ENCODE measurements around the gene ADAMTS17. TPM values are rescaled to one million over a fixed set of nuclear protein-coding genes. Genes with fewer than 3 reads are reported as not detected.
A peak's percentile ranks its signal among the peaks of the same experiment; 100 is the strongest.

The ADAMTS17 gene
- polyA plus RNA-seq, 12 donors, result 1.6 to 17.4 (median 5.6) TPM; not detected in 1

DNA sequence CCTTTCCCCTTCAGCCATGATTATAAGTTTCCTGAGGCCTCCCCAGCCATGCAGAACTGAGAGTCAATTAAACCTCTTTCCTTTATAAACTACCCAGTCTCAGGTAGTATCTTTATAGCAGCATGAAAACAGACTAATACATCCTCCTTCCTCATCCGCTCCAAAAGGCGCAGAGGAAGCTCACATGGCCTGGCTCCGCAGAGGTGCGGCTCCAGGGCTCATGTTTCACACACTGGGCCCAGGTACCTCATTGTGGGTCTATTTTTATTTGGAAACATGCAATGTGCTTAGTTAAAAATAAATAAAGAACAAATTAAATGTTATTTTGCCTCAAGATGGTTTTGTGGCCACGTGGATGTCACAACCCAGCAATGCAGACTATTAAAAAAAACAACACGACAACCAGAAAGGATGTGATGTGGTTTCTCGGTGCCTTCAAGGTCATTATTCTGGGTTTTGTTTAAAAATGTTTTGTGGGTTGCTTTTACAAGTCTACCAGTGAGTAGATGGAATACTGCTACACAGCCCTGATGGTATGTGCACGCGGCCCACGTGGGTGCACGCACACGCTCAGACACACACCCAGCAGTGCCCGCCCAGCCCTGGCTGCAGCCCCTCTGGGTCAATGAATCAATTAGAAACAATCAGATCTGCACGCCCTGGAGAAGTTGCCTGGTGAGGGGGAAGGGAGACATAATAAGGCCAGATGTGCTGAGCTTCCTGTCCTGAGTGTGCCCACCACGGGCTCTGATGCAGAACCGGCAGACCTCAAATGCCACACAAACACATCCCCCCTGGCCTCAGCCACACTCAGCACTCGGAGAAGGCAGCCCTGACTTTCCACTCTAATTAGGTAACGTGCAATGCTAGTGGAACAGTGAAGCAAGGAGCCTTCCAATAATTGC is 140.1 kb downstream of the ADAMTS17 start:
- no peak for DNase-seq

DNA sequence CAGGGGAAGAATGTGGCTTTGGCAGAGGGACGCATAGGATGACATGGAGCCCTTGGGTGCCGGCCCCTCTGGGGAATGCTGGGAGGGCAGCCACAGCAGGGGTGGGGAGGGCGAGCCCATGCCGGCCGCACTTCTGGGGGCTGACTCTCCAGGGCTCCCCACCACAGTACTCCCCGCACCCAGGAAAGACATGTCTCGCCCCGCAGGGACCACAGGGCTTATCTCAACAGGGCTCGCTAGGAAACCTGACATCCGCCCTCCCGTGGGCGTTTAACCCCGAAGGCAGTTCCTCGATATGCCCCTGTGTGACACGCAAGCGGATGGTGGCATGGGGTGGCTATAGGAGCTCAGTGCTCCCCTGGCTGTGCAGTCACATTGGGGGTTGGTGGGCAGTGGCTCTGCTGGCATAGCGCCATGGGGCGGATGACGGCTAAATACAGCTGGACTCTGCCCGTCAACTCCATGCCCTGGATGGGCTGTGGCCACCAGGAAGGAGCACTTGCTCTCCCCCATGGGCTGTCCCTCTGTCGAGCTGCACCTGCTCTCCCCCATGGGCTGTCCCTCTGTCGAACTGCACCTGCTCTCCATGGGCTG is 141.4 kb downstream of the ADAMTS17 start:
- no peak for DNase-seq

DNA sequence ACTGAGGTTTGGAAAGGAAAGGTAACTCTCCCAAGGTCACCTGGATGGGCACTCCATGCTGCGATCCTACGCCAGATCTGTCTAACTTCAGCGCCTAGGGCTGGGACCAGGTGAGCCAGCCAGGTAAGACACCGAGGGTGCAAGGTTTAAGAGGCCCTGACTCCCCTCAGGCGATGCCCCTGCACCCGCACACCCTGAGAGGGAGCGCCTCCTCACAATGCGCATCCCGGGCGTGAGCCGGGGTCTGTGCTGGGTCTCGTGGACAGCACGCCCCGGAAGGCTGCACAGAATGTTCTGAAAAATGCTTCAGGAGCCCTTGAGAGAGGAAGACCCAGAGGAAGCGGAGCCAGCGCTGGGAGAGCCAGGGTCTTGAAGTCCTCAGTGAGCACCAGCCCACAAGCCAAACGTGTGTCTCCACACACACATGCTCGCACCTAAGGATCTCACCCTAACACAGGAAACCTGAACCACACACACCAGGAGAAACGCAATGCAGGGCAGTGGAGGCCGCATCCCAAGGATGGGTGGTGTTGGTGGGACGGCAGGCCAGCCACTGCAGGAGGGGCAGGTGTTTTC is 142.0 kb downstream of the ADAMTS17 start:
- no peak for DNase-seq

DNA sequence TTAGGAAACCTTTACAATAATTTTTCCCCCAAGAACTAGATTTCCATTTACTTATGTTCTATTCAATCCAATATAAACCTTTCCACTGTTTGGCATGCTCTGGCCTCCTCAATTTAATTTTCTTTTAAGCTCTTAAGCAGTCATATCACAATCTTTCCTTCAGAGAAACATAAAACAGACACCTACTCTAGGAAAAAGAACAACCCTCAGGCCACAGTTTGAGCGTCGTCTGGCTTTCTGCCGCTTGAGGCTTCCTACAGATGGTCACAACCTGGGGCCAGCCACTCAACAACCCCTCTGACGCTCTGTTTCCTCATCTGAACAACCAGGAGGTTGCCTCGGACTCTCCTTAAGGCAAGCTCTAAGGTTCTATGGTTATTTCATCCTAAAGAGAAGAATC is 143.3 kb downstream of the ADAMTS17 start:
- DNase-seq, result no peak

DNA sequence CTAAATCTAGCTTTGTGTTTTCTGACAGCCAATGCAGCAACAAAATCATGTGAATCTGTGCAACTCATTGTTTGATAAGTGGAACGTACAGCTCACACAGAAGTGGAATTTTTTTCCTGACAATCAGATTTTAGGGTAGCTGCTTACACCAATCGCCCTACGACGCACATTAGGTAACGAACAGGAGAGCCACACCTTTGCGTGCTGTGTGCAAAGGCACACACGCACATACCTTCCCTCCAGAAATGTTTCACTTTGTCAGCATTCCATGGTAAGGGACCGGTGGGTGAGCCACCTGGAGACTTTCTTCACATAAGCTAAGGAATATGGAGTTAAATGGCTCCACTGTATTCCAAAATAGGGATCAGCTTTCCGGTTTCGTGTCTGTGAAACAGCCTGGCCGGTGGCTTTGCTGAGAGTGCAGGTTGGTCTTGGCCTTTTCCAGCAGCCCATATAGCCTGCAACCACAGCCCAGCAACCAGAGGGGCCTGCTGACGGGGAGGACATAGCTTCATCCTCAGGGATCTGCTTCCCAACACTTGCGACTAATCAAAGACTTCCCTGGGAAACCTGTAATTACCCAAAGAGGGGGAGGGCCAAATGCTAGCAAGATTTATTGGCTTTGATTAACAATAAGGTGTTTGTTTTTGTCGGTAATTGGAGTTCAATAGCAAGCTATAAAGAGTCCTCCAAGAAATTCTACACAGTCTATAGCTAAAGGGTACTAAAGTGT is 145.3 kb downstream of the ADAMTS17 start:
- DNase-seq, result no peak

DNA sequence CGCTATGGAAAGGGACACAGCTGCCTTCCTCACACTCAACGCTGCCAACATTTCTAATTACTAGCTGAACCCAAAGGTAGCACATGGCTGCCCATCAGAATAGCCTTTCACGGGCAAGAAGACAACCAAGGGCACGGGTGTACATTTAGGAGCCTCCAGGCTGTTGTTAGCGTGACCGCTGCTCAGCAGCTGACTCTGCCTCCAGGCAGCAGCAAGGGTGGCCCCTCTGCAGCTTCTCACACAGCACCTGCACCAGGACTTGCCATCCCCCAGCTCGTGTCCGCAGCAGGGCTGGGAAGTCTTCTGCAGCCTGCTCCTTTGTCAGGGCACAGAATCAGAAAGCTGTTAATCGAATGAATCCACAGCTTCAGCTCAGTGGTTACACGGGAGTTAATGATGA is 146.8 kb downstream of the ADAMTS17 start:
- no peak for DNase-seq

DNA sequence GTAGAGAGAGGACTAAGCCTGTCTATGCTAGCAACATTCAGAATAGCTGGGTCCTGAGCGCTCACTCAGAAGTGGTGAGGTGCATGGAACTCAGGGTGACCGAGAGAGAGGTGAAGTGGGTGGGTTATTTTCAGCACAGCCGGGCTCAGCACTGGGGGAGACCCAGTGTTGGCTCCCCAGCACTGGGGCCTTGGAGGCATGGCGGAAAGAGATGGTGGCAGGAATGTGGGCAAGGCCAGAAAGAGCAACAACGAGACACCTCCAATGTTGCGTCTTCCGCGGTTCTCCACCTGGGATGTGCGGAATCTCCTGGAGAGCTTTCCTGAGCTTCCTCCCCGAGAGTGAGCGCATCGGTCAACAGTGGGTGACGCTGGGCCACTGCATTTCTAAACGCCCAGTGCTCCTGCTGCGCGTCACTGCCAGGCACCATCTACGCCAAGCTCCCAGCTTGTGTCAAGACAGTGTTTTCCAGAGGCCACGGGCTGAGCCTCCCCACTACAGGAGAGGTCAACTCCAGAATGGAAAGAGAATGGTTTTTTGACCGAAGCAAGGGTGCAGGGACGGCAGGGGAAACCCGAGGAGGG is 148.4 kb downstream of the ADAMTS17 start:
- no peak for DNase-seq

DNA sequence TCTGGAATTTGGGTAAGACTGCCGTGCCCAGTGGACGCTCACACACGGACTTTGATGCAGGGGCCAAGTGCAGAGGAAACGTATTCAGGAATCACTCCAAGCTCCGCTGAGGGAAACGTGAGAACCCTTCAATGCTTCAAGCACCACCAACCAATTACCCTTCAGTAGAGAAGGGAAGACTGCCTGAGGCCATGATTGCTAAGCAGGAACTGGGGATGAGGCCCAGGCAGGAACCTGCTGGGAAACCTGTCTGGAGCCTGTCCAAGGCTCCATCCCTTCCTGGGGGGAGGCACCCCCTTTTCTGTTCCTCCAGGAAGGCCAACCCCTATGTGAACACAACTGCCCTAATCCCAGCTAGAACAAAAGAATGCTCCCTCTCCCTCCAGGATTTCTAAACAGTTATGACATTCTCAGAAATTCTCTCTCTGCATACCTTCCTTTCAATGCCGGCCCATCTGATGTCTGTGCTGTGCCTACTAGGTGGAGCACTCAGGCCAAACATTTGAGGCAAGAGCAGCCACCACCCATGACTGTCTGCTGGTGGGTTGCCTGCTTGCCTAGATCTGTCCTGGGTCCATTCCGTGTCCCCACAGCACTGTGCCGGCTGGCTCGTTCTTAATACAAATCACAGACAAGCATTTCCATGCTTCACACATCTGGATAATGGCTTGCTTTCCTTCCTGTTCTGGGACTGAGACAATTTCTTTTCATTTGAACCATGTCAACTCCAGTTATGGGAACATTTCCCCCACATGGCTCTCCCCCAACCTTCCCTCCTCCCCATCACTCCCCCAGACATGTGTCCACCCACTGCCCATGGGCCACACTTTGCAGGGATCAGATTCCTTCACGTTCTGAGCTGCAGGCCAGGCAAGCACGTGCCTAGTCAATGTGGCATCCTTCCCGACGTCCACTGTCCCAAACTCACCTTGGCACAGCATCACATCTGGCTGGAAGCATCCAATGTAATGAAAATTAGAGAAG is 149.4 kb downstream of the ADAMTS17 start:
- peak; percentile 22 for DNase-seq

DNA sequence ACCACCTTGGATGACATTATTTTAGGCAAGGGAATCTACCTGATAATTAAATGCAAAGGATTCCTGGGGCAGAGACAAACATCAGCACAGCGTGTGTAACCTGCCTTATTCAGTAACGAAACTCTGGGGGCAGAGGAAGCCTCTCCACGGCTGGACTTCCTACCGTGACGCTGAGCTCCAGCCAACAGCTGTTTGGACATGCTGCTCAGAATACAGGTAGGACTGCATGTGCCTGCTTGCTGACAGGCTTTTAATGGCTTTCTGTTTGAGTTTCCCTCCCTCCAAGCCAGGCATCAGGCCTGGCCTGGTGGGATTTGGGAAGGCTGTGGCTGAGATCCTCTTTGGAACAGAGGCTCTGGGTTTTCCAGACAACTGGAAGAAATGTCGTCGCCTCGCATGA is 150.6 kb downstream of the ADAMTS17 start:
- no peak for DNase-seq

DNA sequence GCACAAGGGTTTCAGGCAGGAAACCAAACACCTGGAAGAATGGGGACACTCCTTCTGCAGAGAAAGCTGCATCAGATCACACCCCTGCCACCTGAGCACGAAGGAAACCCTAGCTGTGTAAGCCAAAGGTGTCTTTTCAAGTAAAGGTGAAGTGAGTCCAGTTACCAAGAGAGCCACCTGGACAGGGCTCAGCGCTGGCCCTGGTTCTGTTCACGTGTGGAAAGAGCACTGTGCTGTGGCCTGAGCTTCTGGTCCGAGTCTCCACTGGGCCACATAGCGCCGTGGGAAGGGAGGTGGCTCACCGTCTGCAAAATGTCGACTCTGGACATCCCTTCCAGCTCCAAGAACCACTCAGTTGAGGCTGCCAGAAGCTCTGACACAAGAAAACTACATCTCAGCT is 151.1 kb downstream of the ADAMTS17 start:
- no peak for DNase-seq

DNA sequence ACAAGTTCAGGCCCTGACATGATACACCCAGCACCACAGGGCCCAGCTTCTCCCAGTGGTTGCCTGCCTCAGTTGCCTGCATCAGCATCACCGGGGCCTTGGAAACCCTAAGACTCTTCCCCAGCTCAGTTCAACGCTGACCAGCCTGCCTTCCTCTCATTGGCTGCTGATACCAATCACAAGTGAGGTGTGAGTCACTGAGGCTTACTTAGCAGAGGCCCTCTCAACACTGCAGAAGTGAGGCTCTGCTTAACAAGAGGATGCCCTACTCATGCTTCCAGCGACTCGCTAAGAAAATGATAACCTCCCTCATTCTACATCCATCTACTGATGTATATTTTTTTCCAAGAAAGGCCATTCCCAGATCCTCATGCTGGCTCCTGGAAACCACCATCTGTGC is 151.9 kb downstream of the ADAMTS17 start:
- no peak for DNase-seq

DNA sequence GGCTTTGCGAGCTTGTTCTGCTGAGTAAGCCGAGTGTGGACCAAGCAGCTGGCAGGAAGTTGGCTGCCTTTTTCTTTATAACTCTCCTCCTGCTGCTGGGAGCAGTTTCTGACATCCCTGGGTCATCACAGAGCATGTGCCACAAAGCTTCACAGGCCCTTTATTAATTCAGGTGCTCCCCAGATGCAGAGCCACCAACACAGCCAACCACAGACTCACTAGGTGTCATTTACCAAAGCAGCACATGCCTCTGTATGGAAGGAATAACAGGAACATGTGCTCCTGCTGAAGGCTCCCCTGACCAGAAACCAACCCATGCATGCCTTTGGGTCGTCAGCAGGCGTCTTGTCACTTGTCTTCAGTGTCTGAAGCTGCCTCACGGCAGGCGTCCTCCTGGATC is 152.5 kb downstream of the ADAMTS17 start:
- no peak for DNase-seq

DNA sequence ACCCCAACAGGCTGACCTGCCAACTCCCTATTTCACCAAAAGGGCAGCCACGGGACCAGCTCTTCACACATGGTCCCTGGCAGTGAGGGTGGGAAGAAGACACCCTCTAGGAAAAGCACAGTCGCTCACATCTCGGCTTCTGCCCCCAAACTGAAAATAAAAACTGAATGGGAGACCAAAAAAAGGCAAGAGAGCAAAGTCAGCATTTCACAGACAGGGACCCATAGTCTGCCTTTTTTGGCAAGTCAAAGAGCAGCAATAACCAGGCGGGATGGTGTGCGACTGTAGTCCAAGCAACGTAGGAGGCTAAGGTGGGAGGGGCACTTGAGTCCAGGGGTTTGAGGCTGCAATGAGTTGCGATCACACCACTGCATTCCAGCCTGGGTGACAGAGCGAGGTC is 154.1 kb downstream of the ADAMTS17 start:
- DNase-seq, result no peak

DNA sequence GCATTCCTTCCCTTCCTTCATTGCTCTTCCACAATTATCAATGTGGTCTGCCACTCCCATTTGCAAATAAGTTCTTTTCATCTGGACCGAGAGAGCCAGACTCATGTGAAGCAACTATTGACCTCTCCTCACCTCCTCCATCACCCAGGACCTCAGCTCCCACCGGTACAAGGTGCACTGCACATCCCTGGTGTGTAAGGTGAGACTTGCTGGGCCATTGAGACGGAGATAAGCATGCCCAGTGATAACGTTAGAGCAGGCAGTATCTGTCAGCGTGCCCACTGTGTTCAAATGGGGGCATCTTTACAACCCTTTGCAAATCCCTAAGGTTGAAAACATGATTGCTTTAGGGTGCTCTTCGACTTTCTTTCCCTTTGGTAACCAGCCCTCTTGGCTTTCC is 154.8 kb downstream of the ADAMTS17 start:
- DNase-seq, result no peak

DNA sequence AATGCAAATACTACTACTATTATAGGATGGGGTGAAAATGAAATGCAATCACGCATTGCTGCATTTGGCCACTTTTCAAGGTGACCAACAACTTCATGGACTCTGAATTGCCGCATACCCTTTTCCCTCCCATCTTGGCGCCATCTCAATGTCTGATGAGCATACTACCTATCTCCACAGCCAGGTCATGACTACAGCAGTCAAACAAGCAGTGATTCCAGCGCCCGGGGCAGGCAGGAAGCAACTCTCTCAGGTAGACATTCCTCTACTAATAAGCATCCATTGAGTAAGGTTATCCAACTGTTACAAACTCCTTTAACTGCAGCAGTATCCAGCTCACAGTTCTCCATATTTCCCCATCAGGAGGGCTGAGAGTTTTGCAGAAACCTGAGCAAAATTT is 155.4 kb downstream of the ADAMTS17 start:
- no peak for DNase-seq

DNA sequence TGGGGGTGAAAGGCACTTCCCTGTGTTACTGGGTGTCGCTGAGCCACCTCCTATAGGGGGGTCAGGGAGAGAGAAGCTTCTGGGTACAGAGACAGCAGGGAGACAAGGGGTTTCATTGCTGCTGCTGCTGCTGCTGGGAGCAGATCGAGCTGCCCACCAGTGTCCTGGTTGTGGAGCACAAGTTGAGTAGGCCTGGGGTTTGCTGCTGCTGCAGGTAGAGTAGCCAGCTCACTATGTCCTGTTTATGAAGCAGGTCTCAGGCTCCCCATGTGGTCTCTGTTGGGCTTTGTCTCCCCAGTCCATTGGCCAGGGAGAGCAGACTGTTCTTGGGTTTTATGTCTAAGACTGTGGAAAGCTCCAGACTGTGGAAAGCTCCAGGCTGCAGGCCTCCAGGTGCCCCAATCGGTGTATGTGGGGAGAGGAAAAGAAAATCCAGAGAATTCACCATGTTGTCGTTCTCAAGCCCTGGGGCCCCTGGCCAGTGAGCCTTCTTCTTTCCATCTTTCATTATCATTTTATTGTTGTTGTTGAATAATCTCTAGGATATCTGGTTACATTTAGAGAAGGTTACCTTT is 157.8 kb downstream of the ADAMTS17 start:
- no peak for DNase-seq

DNA sequence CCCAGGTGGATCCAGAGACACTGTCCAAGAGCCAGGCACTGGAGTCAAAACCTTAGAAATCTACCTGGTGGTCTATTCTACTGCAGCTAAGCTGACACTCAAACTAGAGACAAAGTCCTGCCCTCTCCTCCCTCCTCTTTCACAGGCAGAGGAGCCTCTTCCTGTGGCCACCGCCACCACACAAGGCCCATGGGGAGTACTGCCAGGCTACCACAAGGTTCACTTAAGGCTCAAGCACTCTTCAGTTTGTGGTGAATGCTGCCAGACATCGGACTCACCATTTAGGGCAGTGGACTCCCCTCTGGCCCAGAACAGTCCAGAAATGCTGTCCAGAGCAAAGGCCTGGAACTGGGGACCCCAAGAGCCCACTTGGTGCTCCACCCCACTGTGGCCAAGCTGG is 160.9 kb downstream of the ADAMTS17 start:
- DNase-seq, result no peak

DNA sequence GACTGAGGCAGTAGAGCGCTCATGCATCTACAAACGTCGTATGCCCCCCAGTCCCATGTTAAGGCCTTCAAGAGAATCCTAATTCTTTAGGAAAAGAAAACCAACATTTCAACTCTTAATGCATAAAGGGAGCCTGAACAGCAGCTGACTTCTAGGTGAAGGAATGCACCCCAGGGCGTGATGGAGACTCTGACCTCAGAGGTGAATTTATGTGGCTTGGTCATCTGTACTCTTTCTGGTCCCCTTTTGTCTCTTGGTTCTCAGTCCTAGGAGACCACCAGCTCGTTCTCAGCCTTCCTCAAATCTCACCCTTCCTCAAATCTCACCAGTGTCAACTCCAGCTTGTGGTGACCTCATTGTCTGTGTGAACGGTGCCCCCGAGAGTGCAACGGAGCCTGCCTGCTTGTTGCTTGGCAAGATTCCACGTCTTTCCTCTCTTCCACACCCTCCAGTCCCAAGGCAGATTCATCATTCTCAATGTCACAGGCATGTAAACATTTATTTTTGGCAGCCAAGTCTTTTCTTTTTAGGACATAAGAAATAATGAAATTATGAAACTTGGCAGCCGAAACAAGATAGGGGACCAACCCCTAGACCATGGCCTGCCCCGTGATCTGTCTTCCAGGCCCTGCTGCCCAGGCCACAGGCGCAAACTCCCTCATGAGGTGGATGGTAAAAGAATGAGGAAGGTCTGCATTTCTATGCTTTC is 166.2 kb downstream of the ADAMTS17 start:
- no peak for DNase-seq

DNA sequence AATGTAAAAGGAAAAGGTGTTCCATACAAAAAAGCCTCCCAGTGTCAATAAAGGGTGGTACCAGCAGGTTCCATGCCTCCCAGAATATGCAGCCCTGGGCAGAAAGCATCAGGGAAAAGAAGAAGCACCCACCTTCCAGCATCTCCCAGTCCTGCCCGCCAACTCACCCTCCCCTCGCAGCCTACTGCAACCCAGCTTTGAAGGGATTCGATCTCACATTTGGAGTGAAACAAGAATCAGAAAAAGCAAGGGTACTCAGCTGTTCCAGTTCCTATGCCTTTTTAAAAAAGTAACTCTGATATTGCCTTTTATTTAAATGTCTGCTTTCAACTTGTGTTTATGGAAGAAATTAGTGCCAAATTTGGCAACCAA is 166.9 kb downstream of the ADAMTS17 start:
- DNase-seq, result no peak
